ENCODE data around the gene MOV10L1. TPM values are rescaled to one million over a fixed set of nuclear protein-coding genes. Genes with fewer than 3 reads are reported as not detected.

Gene MOV10L1
- total RNA-seq, 1 donor from 2014 or later: 1.1 TPM

DNA sequence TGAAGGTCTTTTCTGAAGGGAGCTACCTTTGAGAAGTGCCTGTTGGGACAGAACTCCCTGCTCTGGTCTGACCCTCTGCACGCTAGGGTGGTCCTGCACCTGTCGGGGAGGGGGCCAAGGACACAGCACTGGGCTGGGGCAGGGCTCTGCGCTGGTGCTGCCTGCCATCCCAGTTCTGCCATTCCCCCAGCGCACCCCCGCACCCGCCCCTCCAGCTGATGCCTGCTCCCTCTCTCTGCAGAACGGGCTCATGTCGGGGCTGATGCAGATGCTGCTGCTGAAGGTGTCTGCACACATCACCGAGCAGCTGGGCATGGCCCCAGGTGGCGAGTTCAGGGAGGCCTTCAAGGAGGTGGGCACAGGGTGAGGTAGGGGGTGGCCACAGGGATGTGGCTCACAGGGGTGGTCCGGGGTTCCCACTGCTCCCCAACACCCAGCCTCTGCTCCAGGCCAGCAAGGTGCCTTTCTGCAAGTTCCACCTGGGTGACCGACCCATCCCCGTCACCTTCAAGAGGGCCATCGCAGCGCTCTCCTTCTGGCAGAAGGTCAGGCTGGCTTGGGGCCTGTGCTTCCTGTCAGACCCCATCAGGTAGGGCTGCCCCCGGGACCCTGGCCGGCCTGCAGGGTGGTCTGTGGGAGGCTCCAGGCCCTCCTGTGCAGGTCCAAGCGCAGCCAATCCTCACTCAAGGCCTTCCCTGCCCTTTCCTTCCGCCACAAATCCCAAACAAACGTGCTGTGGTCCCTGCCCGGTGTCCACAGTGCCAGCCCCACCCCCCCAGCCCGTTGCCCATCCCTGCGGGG is 107.4 kb downstream of the MOV10L1 start:
- Mint-ChIP-seq H3K36me3 (ENCODE audit: low read depth) (no peaks in the 10 kb centered on the region), H3K27ac (ENCODE audit: unreplicated experiment) (no peak overlapping the region), H3K4me3 (ENCODE audit: unreplicated experiment) (no peak overlapping the region), H3K9me3 (ENCODE audit: low read depth) (no peaks in the 10 kb centered on the region), H3K4me1 (ENCODE audit: low read depth) (peaks cover 13% of the 10 kb centered on the region), H3K27me3 (ENCODE audit: low read depth) (no peaks in the 10 kb centered on the region)
- no peak for DNase-seq (ENCODE audit: low spot score)
- TF ChIP-seq, protein P1, sequence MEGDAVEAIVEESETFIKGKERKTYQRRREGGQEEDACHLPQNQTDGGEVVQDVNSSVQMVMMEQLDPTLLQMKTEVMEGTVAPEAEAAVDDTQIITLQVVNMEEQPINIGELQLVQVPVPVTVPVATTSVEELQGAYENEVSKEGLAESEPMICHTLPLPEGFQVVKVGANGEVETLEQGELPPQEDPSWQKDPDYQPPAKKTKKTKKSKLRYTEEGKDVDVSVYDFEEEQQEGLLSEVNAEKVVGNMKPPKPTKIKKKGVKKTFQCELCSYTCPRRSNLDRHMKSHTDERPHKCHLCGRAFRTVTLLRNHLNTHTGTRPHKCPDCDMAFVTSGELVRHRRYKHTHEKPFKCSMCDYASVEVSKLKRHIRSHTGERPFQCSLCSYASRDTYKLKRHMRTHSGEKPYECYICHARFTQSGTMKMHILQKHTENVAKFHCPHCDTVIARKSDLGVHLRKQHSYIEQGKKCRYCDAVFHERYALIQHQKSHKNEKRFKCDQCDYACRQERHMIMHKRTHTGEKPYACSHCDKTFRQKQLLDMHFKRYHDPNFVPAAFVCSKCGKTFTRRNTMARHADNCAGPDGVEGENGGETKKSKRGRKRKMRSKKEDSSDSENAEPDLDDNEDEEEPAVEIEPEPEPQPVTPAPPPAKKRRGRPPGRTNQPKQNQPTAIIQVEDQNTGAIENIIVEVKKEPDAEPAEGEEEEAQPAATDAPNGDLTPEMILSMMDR (IDR thresholded peaks at IDR 0.05): no peak

DNA sequence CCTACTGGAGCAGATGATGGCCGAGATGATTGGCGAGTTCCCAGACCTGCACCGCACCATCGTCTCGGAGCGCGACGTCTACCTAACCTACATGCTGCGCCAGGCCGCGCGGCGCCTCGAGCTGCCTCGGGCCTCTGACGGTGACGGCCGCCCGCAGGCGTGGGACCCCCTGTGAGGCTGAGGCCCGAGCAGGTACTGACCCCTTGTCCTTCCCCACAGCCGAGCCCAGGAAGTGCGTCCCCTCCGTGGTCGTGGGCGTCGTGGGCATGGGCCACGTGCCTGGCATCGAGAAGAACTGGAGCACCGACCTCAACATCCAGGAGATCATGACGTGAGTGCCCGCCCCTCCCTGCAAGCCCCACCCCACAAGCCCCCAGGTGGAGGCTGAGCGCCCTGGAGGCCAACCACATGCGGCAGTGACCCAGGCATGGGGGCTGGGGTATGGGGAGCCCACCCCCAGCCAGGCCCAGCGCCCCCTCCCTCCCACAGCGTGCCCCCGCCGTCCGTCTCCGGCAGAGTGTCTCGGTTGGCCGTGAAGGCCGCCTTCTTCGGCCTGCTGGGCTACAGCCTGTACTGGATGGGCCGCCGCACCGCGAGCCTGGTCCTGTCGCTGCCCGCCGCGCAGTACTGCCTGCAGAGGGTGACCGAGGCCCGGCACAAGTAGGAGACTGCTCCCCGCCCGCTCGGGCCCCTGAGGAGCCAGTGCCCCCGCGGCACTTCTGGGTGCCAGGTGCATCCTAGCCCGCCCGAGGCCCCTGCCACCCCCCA is 108.2 kb downstream of the MOV10L1 start:
- H3K4me1 Mint-ChIP-seq (ENCODE audit: low read depth): peaks cover 18% of the 10 kb centered on the region
- no peak for DNase-seq (ENCODE audit: low spot score)
- H3K4me3 Mint-ChIP-seq (ENCODE audit: unreplicated experiment): no peak overlapping the region
- H3K9me3 Mint-ChIP-seq (ENCODE audit: low read depth): no peaks in the 10 kb centered on the region
- no peaks in the 10 kb centered on the region for H3K27me3 Mint-ChIP-seq (ENCODE audit: low read depth)
- no peaks in the 10 kb centered on the region for H3K36me3 Mint-ChIP-seq (ENCODE audit: low read depth)
- TF ChIP-seq, protein P1 (IDR thresholded peaks at IDR 0.05): no peak
- H3K27ac Mint-ChIP-seq (ENCODE audit: unreplicated experiment): no peak overlapping the region

DNA sequence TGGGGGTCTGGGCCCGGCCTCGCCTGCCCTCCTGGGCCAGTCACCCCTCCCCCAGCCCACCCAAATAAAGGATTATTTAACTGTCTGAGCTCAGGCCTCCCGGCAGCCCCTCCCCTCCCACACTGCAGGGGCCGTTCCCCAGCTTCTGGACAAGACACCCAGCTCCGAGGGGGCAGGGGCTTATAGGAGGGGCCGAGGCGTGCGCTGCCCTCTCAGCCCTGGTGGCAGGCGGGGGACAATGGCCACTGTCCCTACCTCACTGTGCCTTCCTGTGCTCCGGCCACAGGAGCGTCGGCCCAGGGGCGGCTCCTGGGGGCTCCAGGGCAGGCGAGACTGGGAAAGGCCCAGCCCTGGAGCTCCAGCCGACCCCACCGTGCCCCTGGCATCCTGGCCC is 108.8 kb downstream of the MOV10L1 start:
- no peak overlapping the region for H3K4me3 Mint-ChIP-seq (ENCODE audit: unreplicated experiment)
- peaks cover 18% of the 10 kb centered on the region for H3K4me1 Mint-ChIP-seq (ENCODE audit: low read depth)
- no peaks in the 10 kb centered on the region for H3K27me3 Mint-ChIP-seq (ENCODE audit: low read depth)
- H3K36me3 Mint-ChIP-seq (ENCODE audit: low read depth): peaks cover 3% of the 10 kb centered on the region
- no peaks in the 10 kb centered on the region for H3K9me3 Mint-ChIP-seq (ENCODE audit: low read depth)
- TF ChIP-seq, protein P1 (IDR thresholded peaks at IDR 0.05): no peak
- H3K27ac Mint-ChIP-seq (ENCODE audit: unreplicated experiment): no peak overlapping the region
- DNase-seq (ENCODE audit: low spot score): no peak

DNA sequence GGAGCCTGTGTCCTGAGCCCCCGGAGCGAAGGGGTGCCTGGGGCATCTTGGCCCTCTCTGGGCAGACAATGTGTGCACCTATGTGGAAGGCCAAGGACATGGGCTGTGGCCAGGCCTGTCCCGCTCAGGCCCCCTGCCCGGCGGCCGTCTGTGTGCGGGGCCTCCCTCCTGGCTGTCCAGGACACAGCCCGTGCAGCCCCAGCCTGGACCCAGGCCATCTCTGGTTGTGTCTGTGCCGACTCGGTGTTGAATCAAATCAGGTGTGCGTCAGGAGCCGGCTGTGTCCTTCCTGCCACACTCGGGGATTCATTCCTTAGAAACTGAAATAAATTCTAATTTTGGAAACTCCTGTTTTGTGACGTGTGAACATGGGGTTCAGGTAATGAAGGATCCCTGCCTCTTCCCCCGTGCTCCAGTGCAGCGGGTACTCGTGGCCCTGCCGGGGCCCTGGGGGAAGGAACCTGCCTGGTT is 109.5 kb downstream of the MOV10L1 start:
- DNase-seq (ENCODE audit: low spot score): no peak
- Mint-ChIP-seq H3K27me3 (ENCODE audit: low read depth) (no peaks in the 10 kb centered on the region), H3K36me3 (ENCODE audit: low read depth) (peaks cover 3% of the 10 kb centered on the region), H3K9me3 (ENCODE audit: low read depth) (no peaks in the 10 kb centered on the region), H3K4me1 (ENCODE audit: low read depth) (peaks cover 18% of the 10 kb centered on the region), H3K4me3 (ENCODE audit: unreplicated experiment) (peak overlapping the region; percentile 68), H3K27ac (ENCODE audit: unreplicated experiment) (peak overlapping the region; percentile 2)
- TF ChIP-seq, protein P1 (IDR thresholded peaks at IDR 0.05): no peak

DNA sequence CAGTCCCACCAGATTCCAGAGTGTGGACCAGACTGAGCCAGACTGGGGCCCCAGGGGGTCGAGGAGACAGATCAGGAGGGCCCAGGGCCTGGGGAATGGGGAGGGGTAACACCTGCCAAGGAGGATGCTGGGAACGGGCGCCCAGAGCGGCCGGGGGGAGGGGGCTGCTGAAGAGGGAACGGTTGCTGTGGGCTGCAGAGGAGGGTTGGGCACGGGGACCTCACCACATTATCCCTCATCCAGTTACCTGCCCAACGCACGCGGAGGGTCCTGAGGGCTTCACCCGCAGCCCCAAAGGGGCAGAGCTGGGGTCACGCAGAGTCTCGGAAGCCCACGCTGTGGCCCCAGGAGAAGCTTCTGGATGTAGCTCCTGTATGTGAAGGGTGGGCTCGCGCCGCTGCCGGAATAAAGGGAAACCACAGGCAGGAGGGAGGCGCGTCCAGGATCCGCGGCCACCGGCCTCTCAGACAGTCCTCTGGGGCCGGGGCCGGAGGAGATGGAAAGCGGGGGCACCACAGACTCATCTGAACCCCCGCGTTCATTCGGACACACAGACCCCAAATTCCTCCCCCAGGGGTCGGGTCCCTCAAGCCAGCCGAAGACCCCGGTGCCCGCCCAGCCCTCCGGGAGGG is 110.1 kb downstream of the MOV10L1 start:
- DNase-seq (ENCODE audit: low spot score): no peak
- H3K36me3 Mint-ChIP-seq (ENCODE audit: low read depth): peaks cover 6% of the 10 kb centered on the region
- H3K27me3 Mint-ChIP-seq (ENCODE audit: low read depth): no peaks in the 10 kb centered on the region
- peak overlapping the region; percentile 2 for H3K27ac Mint-ChIP-seq (ENCODE audit: unreplicated experiment)
- H3K9me3 Mint-ChIP-seq (ENCODE audit: low read depth): no peaks in the 10 kb centered on the region
- H3K4me3 Mint-ChIP-seq (ENCODE audit: unreplicated experiment): peak overlapping the region; percentile 68
- peaks cover 18% of the 10 kb centered on the region for H3K4me1 Mint-ChIP-seq (ENCODE audit: low read depth)
- TF ChIP-seq, protein P1 (IDR thresholded peaks at IDR 0.05): no peak
